AG09319 (cell line): Measurements from ENCODE around the gene SLC6A18.

ENCODE experiments used
- DNase-seq: peaks from one replicate; pipeline ENCODE4 v3.0.0-alpha.2; 2010; ENCODE audit warnings: low read depth; ENCODE audit errors: extremely low read depth
- CTCF ChIP-seq: IDR thresholded peaks from 2 replicates; pipeline ENCODE4 v1.5.1; 2011; ENCODE audit warnings: low read depth, mild to moderate bottlenecking, inconsistent platforms, low read length, moderate library complexity

SLC6A18 gene

DNA sequence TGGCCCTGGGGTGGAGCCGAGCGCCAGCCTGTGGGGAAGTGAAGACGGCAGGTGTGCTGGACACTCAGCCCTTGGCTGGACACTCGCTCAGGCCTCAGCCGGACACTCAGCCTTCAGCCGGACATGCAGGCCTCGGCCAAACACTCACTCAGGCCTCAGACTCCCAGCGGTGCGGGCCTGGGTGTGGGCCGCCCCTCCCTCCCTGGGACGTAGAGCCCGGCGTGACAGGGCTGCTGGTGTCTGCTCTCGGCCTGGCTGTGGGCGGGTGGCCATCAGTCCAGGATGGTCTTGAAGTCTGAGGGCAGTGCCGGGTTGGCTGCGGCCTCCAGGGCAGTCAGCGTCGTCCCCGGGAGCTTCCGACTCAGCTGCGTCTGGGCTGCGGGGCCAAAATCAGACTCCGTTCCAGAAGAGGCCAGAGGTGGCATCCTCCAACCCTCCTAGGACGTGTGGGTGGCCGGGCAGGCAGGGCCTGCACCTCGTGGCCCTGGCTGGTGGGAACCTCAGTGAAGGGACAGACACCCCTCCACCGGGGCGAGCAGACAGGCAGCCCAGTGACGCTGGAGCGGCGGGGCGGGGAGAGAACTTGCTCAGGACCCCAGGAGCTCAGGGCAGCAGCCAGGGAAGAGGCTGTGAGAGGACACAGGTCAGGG is 28.4 kb downstream of the SLC6A18 start:
- TF ChIP-seq CTCF, result no peak
- DNase-seq, result no peak

- no peak for TF ChIP-seq CTCF
- DNase-seq, result no peak
Observed at GRCh38 chr5:1254196-1254595, 29.0 kb downstream of the SLC6A18 start.

GRCh38 chr5:1255081-1255561 is 29.9 kb downstream of the SLC6A18 start:
- DNase-seq, result no peak
- TF ChIP-seq CTCF, result no peak

DNA sequence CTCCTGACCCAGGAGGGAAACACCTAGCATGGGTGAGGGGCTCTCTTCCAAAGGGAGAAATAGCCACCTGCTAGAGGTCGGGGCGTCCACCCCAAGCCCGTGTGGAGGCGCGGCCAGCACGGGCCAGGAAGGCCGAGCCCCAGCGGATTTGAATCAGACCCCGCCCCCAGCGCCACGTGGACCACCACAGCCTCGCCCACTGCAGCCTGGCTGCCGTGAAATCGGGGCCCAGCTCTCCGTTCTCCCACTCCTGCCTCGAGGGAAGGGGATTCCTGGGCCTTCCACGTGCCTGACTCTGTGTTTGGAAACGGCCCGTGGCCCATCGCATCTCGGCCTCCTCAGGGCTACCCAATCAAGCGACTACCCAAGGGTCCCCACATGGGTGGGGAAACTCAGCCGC is 31.6 kb downstream of the SLC6A18 start:
- no peak for TF ChIP-seq CTCF
- DNase-seq, result no peak

DNA sequence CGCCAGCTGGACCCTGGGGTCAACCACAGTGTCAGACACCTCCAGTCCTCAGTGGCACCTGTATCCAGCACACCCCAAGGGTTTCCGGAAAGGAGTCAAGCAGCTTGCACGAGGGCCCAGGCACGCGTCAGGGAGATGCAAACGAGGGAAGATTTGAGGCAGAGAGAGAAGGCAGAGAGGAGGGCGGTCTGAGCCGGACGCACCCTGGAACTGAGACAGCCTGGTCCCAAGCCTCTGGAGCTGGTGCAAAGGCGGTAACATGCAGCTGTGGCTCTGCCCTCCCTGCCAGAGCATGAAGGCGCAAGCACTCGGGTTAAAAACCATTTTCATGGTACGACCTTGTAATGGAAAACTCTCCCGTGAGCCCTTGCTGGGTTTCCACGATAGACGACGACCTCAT is 32.2 kb downstream of the SLC6A18 start:
- no peak for DNase-seq
- TF ChIP-seq CTCF, result no peak

GRCh38 chr5:1257841-1258240 is 32.7 kb downstream of the SLC6A18 start:
- no peak for DNase-seq
- no peak for TF ChIP-seq CTCF

DNA sequence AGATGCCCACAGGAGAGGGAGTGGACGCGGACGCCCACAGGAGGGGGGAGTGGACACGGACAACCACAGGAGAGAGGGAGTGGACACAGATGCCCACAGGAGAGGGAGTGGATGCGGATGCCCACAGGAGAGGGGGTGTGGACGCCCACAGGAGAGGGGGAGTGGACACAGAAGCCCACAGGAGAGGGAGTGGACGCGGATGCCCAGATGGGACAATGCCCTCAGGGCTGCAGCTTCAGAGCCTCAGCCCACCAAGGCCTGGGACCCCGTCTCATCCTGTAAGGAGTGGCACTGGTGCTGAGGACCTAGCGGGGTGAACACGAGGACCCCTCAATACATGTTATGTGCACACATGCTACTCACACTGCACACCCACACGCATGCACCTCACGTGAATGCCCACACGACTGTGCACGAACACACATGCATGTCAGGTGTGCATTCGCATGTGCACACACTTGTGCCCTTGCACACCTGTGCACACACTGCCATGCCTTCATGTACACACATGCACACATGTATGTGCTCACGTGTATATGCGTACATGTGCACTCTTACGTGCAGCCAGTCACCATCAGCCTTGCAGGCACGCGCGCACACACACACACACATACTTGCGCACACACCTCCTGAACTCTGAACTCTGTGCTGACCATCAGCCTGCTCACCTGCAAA is 34.8 kb downstream of the SLC6A18 start:
- TF ChIP-seq CTCF, result no peak
- no peak for DNase-seq
